ENCODE measurements around the gene PLEKHA1.

GRCh38 chr10:122448600-122448999, 74.1 kb downstream of the PLEKHA1 start:
- TF ChIP-seq CTCF (IDR thresholded peaks at IDR 0.05; ENCODE audit: low read depth, low read length) (no peak), POLR2A (IDR thresholded peaks at IDR 0.05; ENCODE audit: extremely low read depth, insufficient read length) (no peak), MAX (IDR thresholded peaks at IDR 0.05; ENCODE audit: low read depth, low read length) (no peak), MYC (IDR thresholded peaks at IDR 0.05; ENCODE audit: low read depth, low read length) (no peak)

All from NB4 (cell line).